Esophagus muscularis mucosa (tissue), 4 donors: ENCODE data around the gene MED22. TPM values are rescaled to one million over a fixed set of nuclear protein-coding genes. Genes with fewer than 3 reads are reported as not detected.

Source experiments
- DNase-seq: peaks from one replicate; pipeline ENCODE4 v3.0.0-alpha.2; 2017; ENCODE audit errors: extremely low spot score
- H3K27ac ChIP-seq, 4 donors: fragments of 200-600 bp; sonication (generic); replicated peaks in 1 of 4; 1 replicate in 3 of 4; 2 replicates in 1 of 4; pipeline ENCODE4 v1.5.1; 2016 to 2019; ENCODE audit warnings: mild to moderate bottlenecking in 1 of 4
- H3K27me3 ChIP-seq, 4 donors: fragments of 200-600 bp; sonication (generic); one replicate each; pipeline versions ENCODE4 v1.5.1 to v1.6.0; 2016 to 2019
- H3K36me3 ChIP-seq, 4 donors: fragments of 200-600 bp; sonication (generic); one replicate each; pipeline ENCODE4 v1.5.1; 2016 to 2019
- H3K4me1 ChIP-seq, 4 donors: fragments of 200-600 bp; sonication (generic); one replicate each; pipeline ENCODE4 v1.5.1; 2016 to 2019
- H3K4me3 ChIP-seq, 4 donors: fragments of 200-600 bp; sonication (generic); 1 replicate in 2 of 4; 2 replicates in 2 of 4; pipeline ENCODE4 v1.5.1; 2016 to 2019; ENCODE audit warnings: mild to moderate bottlenecking in 4 of 4, moderate library complexity in 1 of 4
- H3K9me3 ChIP-seq, 4 donors: fragments of 200-600 bp; sonication (generic); 1 replicate in 3 of 4; 2 replicates in 1 of 4; pipeline ENCODE4 v1.5.1; 2016 to 2019
- EP300 ChIP-seq: sonication (generic); formaldehyde crosslinking; IDR thresholded peaks from one replicate; pipeline ENCODE4 v1.6.1; 2017; ENCODE audit warnings: antibody characterized with exemption
- POLR2A ChIP-seq: fragments of 450-650 bp; IDR thresholded peaks from one replicate; pipeline ENCODE4 v1.6.1; 2017; ENCODE audit warnings: antibody characterized with exemption, moderate library complexity, mild to moderate bottlenecking, low read depth
- POLR2AphosphoS5 ChIP-seq, 2 donors: sonication (generic); formaldehyde crosslinking; IDR thresholded peaks; one replicate each; pipeline ENCODE4 v1.6.1; 2017; ENCODE audit warnings: antibody characterized with exemption in 2 of 2
- WGBS: methylation state at CpG from one replicate; pipeline ENCODE4 v1.1.5; 2018; 5-methylcytosine and 5-hydroxymethylcytosine counted together
- intact Hi-C: fragments of 100-400 bp; cut with DNase I; formaldehyde crosslinking; loops from one replicate; pipeline ENCODE4 v1.15.1; 2023
- total RNA-seq, 4 donors: library from RNA; depleted of rRNA; stranded (reverse); fragments of >200 nt; gene quantifications; one replicate each; pipeline versions ENCODE4 v1.1.0 to v1.2.1, GENCODE V29; 2016
- TF ChIP-seq, protein P1 (sequence below), 3 experiments: fragments of 200-600 bp in 2 of 3; fragments of 450-650 bp in 1 of 3; sonication (generic) in 2 of 3; IDR thresholded peaks; one replicate each; pipeline ENCODE4 v1.5.1; 2017 to 2019; ENCODE audit warnings: antibody characterized with exemption in 3 of 3, mild to moderate bottlenecking in 2 of 3, moderate library complexity in 1 of 3

The MED22 gene
- total RNA-seq, 4 donors from 2014 or later: 20.0 to 44.6 (median 35.5) TPM

DNA sequence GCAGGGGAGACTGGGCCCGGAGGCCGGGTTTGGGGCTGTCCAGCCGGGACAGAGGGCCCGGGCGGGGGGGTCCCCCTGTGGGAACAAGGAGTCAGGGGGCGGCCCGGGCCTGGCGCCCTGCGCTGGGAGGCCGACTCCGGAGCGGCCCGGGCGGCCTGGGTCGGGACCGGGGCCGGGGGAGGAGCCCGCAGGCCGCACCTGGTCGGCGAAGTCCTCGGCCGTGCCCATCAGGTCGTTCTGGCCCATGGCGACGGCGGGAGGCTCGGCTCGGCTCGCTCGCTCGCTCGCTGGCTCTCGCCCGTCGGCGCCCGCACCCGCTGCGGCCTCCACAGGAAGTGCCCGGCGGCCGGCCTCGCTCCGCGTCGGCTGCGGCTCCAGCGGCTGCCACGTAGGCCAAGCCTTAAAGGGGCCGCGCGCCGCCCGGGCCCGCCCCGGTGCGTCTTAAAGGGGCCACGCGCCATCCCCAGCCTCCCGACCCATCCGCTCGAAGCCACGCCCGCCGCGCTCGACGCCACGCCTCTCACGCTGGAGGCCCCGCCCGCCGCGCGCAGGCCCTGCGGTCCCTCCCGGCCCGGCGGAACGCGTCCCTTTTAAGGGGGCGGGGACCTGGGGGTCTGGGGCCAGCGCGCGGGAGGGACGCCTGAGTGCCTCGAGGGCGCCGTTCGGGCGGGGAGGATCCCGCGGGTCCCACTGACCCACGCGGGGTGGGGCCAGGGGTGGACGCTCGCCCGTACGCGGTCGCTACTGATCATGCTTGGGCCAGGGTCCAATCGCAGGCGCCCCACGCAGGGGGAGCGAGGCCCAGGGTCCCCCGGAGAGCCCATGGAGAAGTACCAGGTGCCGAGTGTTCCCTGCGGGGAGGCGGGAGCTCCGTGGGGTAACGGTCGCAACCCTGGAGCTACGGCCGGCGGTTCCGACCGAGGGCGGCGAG lies 28.1 kb upstream of the MED22 start, which contains the start of the genes STKLD1 and SURF4:
STKLD1 (plus strand) TSS at position 643 of the 931 bp plus-strand sequence; CDS start at position 751, 108 bp downstream.
SURF4 (minus strand) TSS at position 337 of the 931 bp plus-strand sequence; CDS start at position 246, 91 bp downstream.
- no peaks in the 10 kb centered on the region for H3K27me3 ChIP-seq
- H3K4me1 ChIP-seq: peaks cover 42 to 51% (median 49%) of the 10 kb centered on the region in 4 donors
- H3K4me3 ChIP-seq: peak within 1 kb of the TSS; percentile 81 to 98 (median 93)
- no CpG with 5 or more reads among the region's 120 CpGs for WGBS
- peak; percentile 82 to 85 for TF ChIP-seq POLR2AphosphoS5 (IDR thresholded peaks at IDR 0.05)
- no peak for TF ChIP-seq EP300
- TF ChIP-seq POLR2A: peak; percentile 68
- TF ChIP-seq, protein P1, sequence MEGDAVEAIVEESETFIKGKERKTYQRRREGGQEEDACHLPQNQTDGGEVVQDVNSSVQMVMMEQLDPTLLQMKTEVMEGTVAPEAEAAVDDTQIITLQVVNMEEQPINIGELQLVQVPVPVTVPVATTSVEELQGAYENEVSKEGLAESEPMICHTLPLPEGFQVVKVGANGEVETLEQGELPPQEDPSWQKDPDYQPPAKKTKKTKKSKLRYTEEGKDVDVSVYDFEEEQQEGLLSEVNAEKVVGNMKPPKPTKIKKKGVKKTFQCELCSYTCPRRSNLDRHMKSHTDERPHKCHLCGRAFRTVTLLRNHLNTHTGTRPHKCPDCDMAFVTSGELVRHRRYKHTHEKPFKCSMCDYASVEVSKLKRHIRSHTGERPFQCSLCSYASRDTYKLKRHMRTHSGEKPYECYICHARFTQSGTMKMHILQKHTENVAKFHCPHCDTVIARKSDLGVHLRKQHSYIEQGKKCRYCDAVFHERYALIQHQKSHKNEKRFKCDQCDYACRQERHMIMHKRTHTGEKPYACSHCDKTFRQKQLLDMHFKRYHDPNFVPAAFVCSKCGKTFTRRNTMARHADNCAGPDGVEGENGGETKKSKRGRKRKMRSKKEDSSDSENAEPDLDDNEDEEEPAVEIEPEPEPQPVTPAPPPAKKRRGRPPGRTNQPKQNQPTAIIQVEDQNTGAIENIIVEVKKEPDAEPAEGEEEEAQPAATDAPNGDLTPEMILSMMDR (IDR thresholded peaks at IDR 0.05): peak in 1 of 3 experiments; percentile 24
- peak; percentile 98 for DNase-seq
- intact Hi-C loops: no loop called here
- no peaks in the 10 kb centered on the region for H3K9me3 ChIP-seq
- peak within 1 kb of the TSS; percentile 92 to 97 (median 96) for H3K27ac ChIP-seq
- H3K36me3 ChIP-seq: peaks cover 0 to 16% (median 10%) of the 10 kb centered on the region in 4 donors

DNA sequence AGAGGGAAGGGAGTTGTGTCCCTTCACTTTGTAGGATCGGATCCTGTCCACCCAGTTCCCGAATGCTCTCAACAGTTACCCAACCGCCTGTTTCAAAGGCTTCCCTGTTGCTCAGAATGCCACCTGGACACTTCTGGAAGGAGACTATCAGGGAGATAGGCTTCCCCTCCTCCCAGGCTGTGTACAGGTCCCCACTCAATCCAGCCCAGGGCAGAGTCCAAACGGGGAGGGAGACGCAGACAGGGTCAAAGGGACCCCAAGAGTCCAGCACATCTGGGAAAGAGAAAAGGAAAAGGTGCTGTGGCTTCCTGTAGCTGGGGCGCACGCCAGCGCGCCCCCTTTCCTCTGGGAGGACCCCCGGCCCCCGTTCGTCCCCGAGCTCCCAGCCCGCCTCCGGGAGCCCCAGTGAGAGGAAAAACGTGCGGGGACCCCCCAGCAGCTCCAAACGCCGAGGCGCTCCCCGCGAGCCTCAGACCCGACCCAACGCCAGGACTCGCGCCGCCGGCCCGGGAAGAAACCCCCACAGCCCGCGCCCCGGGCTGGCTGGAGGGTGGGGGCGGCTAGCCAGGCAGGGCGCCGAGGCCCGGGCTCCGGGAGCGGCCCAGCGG lies 27.3 kb upstream of the MED22 start:
- Histone ChIP-seq H3K4me1 (peaks cover 46 to 58% (median 57%) of the 10 kb centered on the region in 4 donors), H3K4me3 (peak overlapping the region; percentile 81 to 98 (median 93)), H3K27ac (peak overlapping the region; percentile 92 to 97 (median 96)), H3K36me3 (peaks cover 0 to 24% (median 15%) of the 10 kb centered on the region in 4 donors), H3K9me3 (no peaks in the 10 kb centered on the region), H3K27me3 (no peaks in the 10 kb centered on the region)
- TF ChIP-seq POLR2AphosphoS5 (IDR thresholded peaks at IDR 0.05) (no peak), POLR2A (no peak), EP300 (no peak)
- TF ChIP-seq, protein P1 (IDR thresholded peaks at IDR 0.05): no peak
- no peak for DNase-seq
- intact Hi-C loops: no loop called here
- WGBS: 2% methylated on average over 3 of the region's 39 CpGs

DNA sequence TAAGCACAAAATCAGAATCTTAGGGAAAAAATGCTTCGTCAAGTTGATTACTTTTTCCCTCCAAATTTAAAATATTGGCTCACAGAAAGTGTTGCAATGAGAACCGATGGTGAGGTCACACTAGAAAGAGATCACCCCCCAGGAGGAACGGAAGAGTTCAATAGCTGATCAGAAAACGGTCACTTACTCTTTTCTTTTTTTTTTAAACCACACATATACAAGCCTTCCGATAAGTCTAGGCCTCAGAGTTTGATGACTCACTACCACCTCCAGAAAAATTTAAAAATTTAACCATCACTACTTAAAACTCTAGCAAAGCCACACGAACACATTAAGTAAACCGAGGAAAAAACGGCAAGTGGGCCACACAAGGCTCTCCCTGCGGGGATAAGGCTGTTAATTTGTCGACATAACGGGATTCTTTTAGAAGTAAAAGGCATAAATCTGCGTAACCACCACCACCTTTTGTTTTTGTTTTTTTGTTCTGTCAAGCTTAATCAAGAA lies 26.7 kb upstream of the MED22 start:
- Histone ChIP-seq H3K4me1 (peaks cover 50 to 64% (median 62%) of the 10 kb centered on the region in 4 donors), H3K27me3 (no peaks in the 10 kb centered on the region), H3K36me3 (peaks cover 0 to 29% (median 18%) of the 10 kb centered on the region in 4 donors), H3K4me3 (peak overlapping the region; percentile 81 to 98 (median 93)), H3K27ac (peak overlapping the region; percentile 92 to 97 (median 96)), H3K9me3 (no peaks in the 10 kb centered on the region)
- no peak for DNase-seq
- TF ChIP-seq POLR2A (no peak), EP300 (no peak), POLR2AphosphoS5 (IDR thresholded peaks at IDR 0.05) (no peak)
- TF ChIP-seq, protein P1 (IDR thresholded peaks at IDR 0.05): no peak
- WGBS: 19% methylated on average over 12 of the region's 12 CpGs
- intact Hi-C loops: no loop called here

DNA sequence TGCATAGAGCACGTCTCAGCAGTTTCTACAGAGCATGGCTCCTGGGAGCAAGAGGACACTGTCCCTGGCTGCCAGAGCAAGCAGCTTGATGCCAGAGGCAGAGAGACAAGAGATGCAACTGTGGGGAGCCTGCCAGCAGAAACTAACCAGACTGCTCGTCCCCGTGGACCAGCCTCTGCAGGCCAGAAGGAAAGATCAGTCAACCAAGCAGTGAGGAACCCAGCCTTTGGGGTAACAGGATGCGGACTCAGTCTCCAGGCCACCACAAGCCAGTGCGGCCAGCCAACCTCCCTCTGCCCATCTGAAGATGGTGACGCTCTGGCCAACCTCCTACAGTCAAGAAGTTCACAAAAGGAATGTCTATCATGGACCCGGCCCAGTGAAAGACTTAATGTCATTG lies 24.2 kb upstream of the MED22 start:
- H3K27me3 ChIP-seq: no peaks in the 10 kb centered on the region
- no peak overlapping the region for H3K27ac ChIP-seq
- no peak for DNase-seq
- peaks cover under 1 to 33% (median 24%) of the 10 kb centered on the region in 4 donors for H3K36me3 ChIP-seq
- peaks cover 68 to 89% (median 85%) of the 10 kb centered on the region in 4 donors for H3K4me1 ChIP-seq
- TF ChIP-seq EP300: no peak
- TF ChIP-seq, protein P1 (IDR thresholded peaks at IDR 0.05): no peak
- TF ChIP-seq POLR2AphosphoS5 (IDR thresholded peaks at IDR 0.05): no peak
- no peak for TF ChIP-seq POLR2A
- WGBS: 80% methylated on average over 5 of the region's 7 CpGs
- H3K9me3 ChIP-seq: no peaks in the 10 kb centered on the region
- no peak overlapping the region for H3K4me3 ChIP-seq
- intact Hi-C loops: no loop called here
